A549 (cell line): ENCODE data around the gene GRAMD1A.

Source experiments
- CBX8 ChIP-seq: fragments of 200-600 bp; sonication (generic); IDR thresholded peaks from 2 replicates; pipeline ENCODE4 v1.6.1; 2016
- CHD4 ChIP-seq: fragments of 200-600 bp; sonication (generic); IDR thresholded peaks from 2 replicates; pipeline ENCODE4 v1.6.1; 2016; ENCODE audit warnings: antibody characterized with exemption, mild to moderate bottlenecking, borderline replicate concordance
- EP300 ChIP-seq, 2 experiments: fragments of >200 bp; sonication (Bioruptor Twin); formaldehyde crosslinking; IDR thresholded peaks; 2 replicates in 1 of 2; 3 replicates in 1 of 2; pipeline ENCODE4 v1.6.1; 2016 to 2017
- ESRRA ChIP-seq: fragments of 150-350 bp; IDR thresholded peaks from 2 replicates; pipeline ENCODE4 v1.6.1; 2014; ENCODE audit warnings: mild to moderate bottlenecking, low read length, borderline replicate concordance
- MYC ChIP-seq: IDR thresholded peaks from 2 replicates; pipeline ENCODE4 v1.6.1; 2012; ENCODE audit warnings: mild to moderate bottlenecking, inconsistent platforms, low read length, improper control_type of control experiment, borderline replicate concordance
- NR3C1 ChIP-seq: fragments of >200 bp; sonication (Bioruptor Twin); formaldehyde crosslinking; IDR thresholded peaks from 3 replicates; pipeline ENCODE4 v1.6.1; 2017
- POLR2A ChIP-seq: IDR thresholded peaks from 2 replicates; pipeline ENCODE4 v1.6.1; 2012; ENCODE audit warnings: mild to moderate bottlenecking, low read length
- SREBF2 ChIP-seq: fragments of 450-650 bp; IDR thresholded peaks from 2 replicates; pipeline ENCODE4 v1.6.1; 2014; ENCODE audit warnings: mild to moderate bottlenecking, moderate library complexity
- USF2 ChIP-seq: fragments of 450-650 bp; IDR thresholded peaks from 2 replicates; pipeline ENCODE4 v1.6.1; 2014; ENCODE audit warnings: antibody characterized with exemption
- TF ChIP-seq, protein P1 (sequence below): fragments of >200 bp; sonication (Bioruptor Twin); formaldehyde crosslinking; IDR thresholded peaks from 3 replicates; pipeline ENCODE4 v1.5.1; 2016
- TF ChIP-seq, protein P2 (sequence below): fragments of 200-600 bp; sonication (generic); IDR thresholded peaks from 2 replicates; pipeline ENCODE4 v1.6.1; 2016; ENCODE audit warnings: antibody characterized with exemption, mild to moderate bottlenecking, moderate library complexity
- TF ChIP-seq, protein P3 (sequence below): fragments of 150-350 bp; IDR thresholded peaks from 2 replicates; pipeline ENCODE4 v1.6.1; 2014; ENCODE audit warnings: low read depth, mild to moderate bottlenecking, low read length

GRCh38 chr19:35027009-35027408 lies 26.9 kb downstream of the GRAMD1A start:
- TF ChIP-seq POLR2A (no peak), SREBF2 (no peak), MYC (no peak), USF2 (no peak), ESRRA (no peak), EP300 (IDR thresholded peaks at IDR 0.05) (no peak), CBX8 (no peak), CHD4 (no peak), NR3C1 (no peak)
- TF ChIP-seq, protein P1, sequence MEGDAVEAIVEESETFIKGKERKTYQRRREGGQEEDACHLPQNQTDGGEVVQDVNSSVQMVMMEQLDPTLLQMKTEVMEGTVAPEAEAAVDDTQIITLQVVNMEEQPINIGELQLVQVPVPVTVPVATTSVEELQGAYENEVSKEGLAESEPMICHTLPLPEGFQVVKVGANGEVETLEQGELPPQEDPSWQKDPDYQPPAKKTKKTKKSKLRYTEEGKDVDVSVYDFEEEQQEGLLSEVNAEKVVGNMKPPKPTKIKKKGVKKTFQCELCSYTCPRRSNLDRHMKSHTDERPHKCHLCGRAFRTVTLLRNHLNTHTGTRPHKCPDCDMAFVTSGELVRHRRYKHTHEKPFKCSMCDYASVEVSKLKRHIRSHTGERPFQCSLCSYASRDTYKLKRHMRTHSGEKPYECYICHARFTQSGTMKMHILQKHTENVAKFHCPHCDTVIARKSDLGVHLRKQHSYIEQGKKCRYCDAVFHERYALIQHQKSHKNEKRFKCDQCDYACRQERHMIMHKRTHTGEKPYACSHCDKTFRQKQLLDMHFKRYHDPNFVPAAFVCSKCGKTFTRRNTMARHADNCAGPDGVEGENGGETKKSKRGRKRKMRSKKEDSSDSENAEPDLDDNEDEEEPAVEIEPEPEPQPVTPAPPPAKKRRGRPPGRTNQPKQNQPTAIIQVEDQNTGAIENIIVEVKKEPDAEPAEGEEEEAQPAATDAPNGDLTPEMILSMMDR: no peak
- TF ChIP-seq, protein P2, sequence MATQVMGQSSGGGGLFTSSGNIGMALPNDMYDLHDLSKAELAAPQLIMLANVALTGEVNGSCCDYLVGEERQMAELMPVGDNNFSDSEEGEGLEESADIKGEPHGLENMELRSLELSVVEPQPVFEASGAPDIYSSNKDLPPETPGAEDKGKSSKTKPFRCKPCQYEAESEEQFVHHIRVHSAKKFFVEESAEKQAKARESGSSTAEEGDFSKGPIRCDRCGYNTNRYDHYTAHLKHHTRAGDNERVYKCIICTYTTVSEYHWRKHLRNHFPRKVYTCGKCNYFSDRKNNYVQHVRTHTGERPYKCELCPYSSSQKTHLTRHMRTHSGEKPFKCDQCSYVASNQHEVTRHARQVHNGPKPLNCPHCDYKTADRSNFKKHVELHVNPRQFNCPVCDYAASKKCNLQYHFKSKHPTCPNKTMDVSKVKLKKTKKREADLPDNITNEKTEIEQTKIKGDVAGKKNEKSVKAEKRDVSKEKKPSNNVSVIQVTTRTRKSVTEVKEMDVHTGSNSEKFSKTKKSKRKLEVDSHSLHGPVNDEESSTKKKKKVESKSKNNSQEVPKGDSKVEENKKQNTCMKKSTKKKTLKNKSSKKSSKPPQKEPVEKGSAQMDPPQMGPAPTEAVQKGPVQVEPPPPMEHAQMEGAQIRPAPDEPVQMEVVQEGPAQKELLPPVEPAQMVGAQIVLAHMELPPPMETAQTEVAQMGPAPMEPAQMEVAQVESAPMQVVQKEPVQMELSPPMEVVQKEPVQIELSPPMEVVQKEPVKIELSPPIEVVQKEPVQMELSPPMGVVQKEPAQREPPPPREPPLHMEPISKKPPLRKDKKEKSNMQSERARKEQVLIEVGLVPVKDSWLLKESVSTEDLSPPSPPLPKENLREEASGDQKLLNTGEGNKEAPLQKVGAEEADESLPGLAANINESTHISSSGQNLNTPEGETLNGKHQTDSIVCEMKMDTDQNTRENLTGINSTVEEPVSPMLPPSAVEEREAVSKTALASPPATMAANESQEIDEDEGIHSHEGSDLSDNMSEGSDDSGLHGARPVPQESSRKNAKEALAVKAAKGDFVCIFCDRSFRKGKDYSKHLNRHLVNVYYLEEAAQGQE: no peak
- TF ChIP-seq, protein P3, sequence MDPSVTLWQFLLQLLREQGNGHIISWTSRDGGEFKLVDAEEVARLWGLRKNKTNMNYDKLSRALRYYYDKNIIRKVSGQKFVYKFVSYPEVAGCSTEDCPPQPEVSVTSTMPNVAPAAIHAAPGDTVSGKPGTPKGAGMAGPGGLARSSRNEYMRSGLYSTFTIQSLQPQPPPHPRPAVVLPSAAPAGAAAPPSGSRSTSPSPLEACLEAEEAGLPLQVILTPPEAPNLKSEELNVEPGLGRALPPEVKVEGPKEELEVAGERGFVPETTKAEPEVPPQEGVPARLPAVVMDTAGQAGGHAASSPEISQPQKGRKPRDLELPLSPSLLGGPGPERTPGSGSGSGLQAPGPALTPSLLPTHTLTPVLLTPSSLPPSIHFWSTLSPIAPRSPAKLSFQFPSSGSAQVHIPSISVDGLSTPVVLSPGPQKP: no peak
